K562 (cell line): Measurements from ENCODE around the gene EIF5B.

Source experiments
- EHMT2 ChIP-seq: fragments of 450-650 bp; IDR thresholded peaks from 2 replicates; pipeline ENCODE4 v1.6.1; 2018; ENCODE audit warnings: antibody characterized with exemption
- USF2 ChIP-seq: sonication (generic); formaldehyde crosslinking; IDR thresholded peaks from 2 replicates; pipeline ENCODE4 v1.5.0; 2020; ENCODE audit warnings: missing genetic modification reagents
- ZNF232 ChIP-seq: sonication (generic); formaldehyde crosslinking; IDR thresholded peaks from 2 replicates; pipeline ENCODE4 v1.8.0; 2022; ENCODE audit warnings: mild to moderate bottlenecking, missing genetic modification reagents
- ZNF589 ChIP-seq: fragments of 200-800 bp; sonication (Bioruptor generic); IDR thresholded peaks from 2 replicates; pipeline ENCODE4 v1.6.1; 2016; ENCODE audit warnings: low read depth, missing genetic modification characterization, missing compliant biosample characterization
- TF ChIP-seq, protein P1 (sequence below): fragments of 250-450 bp; sonication (Bioruptor Pico); IDR thresholded peaks from 2 replicates; pipeline ENCODE4 v1.5.0; 2021
- TF ChIP-seq, protein P2 (sequence below): fragments of 250-450 bp; sonication (Bioruptor Pico); IDR thresholded peaks from 2 replicates; pipeline ENCODE4 v1.8.0; 2022; ENCODE audit warnings: moderate library complexity, mild to moderate bottlenecking, inconsistent platforms

DNA sequence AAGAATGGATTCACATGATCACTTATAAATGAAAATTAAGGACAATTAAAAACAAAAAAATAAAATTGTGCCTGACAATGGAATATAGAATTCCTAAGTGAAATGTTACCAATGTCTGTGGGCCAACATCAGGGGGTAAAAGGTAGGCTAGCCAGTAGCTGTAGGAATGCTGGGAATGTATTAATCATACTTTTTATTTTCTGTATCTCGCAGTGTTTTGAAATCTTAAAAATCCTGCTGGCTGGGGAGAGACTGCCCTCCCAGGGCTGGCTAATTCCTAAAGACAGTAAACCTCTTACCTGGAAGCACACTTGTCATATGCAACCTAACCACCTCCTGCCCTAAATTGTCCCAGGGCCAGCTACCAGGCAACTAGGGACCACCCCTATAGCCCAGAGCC lies 82.8 kb downstream of the EIF5B start:
- TF ChIP-seq, protein P1, sequence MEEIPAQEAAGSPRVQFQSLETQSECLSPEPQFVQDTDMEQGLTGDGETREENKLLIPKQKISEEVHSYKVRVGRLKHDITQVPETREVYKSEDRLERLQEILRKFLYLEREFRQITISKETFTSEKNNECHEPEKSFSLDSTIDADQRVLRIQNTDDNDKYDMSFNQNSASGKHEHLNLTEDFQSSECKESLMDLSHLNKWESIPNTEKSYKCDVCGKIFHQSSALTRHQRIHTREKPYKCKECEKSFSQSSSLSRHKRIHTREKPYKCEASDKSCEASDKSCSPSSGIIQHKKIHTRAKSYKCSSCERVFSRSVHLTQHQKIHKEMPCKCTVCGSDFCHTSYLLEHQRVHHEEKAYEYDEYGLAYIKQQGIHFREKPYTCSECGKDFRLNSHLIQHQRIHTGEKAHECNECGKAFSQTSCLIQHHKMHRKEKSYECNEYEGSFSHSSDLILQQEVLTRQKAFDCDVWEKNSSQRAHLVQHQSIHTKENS (CRISPR knock-in tag): no peak
- TF ChIP-seq USF2 (CRISPR knock-in tag): no peak
- no peak for TF ChIP-seq EHMT2
- TF ChIP-seq ZNF232 (CRISPR knock-in tag): no peak
- TF ChIP-seq, protein P2, sequence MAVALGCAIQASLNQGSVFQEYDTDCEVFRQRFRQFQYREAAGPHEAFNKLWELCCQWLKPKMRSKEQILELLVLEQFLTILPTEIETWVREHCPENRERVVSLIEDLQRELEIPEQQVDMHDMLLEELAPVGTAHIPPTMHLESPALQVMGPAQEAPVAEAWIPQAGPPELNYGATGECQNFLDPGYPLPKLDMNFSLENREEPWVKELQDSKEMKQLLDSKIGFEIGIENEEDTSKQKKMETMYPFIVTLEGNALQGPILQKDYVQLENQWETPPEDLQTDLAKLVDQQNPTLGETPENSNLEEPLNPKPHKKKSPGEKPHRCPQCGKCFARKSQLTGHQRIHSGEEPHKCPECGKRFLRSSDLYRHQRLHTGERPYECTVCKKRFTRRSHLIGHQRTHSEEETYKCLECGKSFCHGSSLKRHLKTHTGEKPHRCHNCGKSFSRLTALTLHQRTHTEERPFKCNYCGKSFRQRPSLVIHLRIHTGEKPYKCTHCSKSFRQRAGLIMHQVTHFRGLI: no peak
- TF ChIP-seq ZNF589 (CRISPR knock-in tag): no peak
